GM12801 (cell line): ENCODE results near the gene ITM2B.

Experiments
- CTCF ChIP-seq: IDR thresholded peaks from one replicate; pipeline ENCODE4 v1.5.1; 2011; ENCODE audit warnings: control low read depth; ENCODE audit not compliant: insufficient read length; ENCODE audit errors: extremely low read depth

Gene ITM2B

GRCh38 chr13:48241651-48242050 is 8.6 kb downstream of the ITM2B start:
- TF ChIP-seq CTCF = no peak

DNA sequence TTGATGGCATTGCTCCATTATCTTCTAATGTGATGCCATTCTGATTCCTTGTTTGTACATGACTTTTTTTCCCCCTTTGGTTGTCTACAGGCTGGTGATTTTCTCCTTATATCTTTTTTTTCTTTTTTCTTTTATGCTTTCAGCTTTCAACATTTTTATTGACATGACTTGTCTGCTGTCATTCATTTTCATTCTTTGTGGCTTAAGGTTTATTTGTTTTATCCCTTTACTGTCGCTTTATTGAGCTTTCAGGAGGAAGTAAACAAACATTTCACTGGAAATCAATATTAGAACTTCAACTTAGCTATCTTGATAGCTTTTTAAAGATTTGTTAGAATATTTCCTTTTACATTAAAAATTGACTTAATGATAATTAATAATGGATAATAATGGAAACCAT is 9.7 kb downstream of the ITM2B start:
- TF ChIP-seq CTCF = no peak

DNA sequence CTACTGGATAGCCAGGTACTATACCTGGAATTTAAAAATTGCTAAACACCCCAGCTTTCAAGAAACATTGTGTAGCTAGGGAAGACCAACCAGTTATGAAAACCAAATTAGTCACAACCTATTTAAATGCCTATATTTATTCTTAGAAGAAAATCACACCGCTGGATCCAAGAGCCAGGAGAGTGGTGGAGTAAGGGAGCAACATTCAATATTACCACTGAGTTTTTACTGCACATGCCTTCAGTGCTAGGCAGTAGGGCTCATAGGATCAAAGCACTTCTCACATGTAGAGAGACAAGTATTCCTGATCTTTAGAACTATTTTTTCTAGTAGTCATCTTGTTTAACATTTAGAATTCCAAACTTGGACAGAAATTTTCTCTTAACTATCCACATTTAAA is 11.2 kb downstream of the ITM2B start:
- no peak for TF ChIP-seq CTCF

GRCh38 chr13:48246102-48246501 is 13.1 kb downstream of the ITM2B start:
- TF ChIP-seq CTCF = no peak

DNA sequence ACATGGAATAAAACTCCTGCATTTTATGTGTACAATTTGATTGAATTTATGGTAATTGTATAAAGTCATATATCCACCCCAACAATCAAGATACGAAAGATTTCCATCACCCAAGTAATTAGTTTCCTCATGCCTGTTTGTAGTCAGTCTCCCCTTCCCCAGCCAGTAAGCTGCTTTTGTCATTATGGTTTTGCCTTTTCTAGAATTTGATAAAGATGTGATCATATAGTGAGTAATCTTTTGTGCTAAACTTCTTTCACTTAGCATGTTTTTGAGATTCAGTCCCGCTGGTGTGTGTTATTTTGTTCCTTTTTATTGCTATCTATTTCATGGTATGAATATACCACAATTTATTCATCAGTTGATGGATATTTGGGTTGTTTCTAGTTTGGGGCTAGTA is 16.0 kb downstream of the ITM2B start:
- TF ChIP-seq CTCF = no peak

DNA sequence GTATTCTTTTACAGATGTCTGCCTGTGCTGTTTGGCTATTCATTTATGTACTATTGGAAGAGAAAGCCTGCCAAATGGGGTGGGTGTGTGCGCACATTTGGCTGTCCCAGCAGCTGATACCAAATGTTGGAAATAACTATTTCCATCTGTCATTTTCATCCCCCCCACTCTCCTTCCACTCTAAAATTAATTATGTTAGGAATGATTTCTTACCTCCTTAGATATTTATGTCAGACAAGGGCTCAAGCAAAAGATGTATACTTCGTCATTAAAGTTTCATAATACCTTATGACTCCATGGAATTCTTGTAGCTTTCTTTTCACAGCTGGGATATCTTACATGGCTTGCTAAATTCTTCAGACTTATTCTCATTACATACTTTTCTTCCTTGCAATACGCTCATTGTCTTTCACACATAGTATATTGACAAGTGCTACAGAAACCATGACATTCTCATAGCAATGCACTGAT is 18.6 kb downstream of the ITM2B start:
- no peak for TF ChIP-seq CTCF

DNA sequence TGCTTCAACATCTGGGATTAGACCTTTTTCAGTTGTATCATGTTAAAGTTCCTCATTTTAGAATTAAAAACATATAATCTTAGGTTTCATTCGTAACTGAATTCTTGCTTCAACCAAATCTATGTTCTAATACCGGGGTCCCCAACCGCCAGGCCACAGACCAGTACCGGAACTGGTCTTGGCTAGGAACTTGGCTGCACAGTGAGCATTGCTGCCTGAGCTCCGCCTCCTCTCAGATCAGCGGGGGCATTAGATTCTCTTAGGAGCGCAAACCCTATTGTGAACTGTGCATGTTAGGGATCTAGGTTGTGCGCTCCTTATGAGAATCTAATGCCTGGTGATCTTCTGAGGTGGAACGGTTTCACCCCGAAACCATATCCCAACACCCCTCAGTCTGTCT is 19.2 kb downstream of the ITM2B start:
- no peak for TF ChIP-seq CTCF

DNA sequence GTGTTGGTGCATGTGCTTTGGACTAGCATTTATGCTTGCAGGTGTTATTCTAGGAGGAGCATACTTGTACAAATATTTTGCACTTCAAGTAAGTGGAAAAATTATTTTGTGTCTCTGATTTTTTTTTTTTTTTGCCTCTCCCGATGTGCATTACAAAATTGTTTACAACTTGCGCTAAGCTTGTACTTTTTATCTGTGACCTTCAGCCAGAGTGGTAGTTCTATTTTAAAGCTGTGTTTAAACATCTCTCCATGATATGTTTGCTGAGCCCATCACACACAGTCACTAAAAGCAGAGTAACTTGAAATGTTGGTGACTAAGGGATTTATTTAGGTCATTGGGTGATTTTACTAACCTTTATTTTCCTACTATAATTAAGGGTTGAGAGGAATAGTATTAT is 20.8 kb downstream of the ITM2B start:
- TF ChIP-seq CTCF = no peak
